ENCODE results near the gene CCNH. TPM values are rescaled to one million over a fixed set of nuclear protein-coding genes. Genes with fewer than 3 reads are reported as not detected.

CCNH gene
- total RNA-seq, 1 donor from 2014 or later = 32.6 TPM

- Mint-ChIP-seq H3K27me3 (ENCODE audit: unreplicated experiment) (peaks cover 4% of the 10 kb centered on the region), H3K9me3 (ENCODE audit: unreplicated experiment) (peaks cover 7% of the 10 kb centered on the region), H3K4me3 (ENCODE audit: unreplicated experiment) (no peak overlapping the region), H3K4me1 (ENCODE audit: unreplicated experiment) (no peaks in the 10 kb centered on the region), H3K27ac (ENCODE audit: unreplicated experiment) (no peak overlapping the region), H3K36me3 (ENCODE audit: unreplicated experiment) (no peaks in the 10 kb centered on the region)
- DNase-seq (ENCODE audit: extremely low spot score, unreplicated experiment) = no peak
- TF ChIP-seq, protein P1, sequence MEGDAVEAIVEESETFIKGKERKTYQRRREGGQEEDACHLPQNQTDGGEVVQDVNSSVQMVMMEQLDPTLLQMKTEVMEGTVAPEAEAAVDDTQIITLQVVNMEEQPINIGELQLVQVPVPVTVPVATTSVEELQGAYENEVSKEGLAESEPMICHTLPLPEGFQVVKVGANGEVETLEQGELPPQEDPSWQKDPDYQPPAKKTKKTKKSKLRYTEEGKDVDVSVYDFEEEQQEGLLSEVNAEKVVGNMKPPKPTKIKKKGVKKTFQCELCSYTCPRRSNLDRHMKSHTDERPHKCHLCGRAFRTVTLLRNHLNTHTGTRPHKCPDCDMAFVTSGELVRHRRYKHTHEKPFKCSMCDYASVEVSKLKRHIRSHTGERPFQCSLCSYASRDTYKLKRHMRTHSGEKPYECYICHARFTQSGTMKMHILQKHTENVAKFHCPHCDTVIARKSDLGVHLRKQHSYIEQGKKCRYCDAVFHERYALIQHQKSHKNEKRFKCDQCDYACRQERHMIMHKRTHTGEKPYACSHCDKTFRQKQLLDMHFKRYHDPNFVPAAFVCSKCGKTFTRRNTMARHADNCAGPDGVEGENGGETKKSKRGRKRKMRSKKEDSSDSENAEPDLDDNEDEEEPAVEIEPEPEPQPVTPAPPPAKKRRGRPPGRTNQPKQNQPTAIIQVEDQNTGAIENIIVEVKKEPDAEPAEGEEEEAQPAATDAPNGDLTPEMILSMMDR (IDR thresholded peaks at IDR 0.05) = no peak
Observed at GRCh38 chr5:87438231-87438630, 25.5 kb upstream of the CCNH start.

DNA sequence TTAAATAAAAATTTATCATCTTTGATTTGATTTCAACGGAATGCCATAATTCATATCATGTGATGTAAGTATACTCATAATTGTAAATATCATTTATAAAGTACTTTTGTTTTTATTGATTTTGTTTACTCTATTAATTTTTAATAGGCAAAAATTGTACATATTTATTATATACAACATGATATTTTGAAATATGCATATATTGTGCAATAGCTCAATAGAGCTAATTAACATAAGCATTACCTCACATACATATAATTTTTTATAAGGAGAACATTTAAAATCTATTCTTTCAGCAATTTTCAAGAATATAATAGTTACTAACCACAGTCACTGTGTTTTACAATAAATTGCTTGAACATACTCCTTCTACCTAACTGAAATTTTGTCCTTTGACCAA is 25.0 kb upstream of the CCNH start:
- Mint-ChIP-seq H3K36me3 (ENCODE audit: unreplicated experiment) (no peaks in the 10 kb centered on the region), H3K4me1 (ENCODE audit: unreplicated experiment) (no peaks in the 10 kb centered on the region), H3K27ac (ENCODE audit: unreplicated experiment) (no peak overlapping the region), H3K9me3 (ENCODE audit: unreplicated experiment) (peaks cover 7% of the 10 kb centered on the region), H3K27me3 (ENCODE audit: unreplicated experiment) (peaks cover 5% of the 10 kb centered on the region), H3K4me3 (ENCODE audit: unreplicated experiment) (no peak overlapping the region)
- DNase-seq (ENCODE audit: extremely low spot score, unreplicated experiment) = no peak
- TF ChIP-seq, protein P1 (IDR thresholded peaks at IDR 0.05) = no peak

GRCh38 chr5:87435144-87435694 is 22.5 kb upstream of the CCNH start:
- H3K4me3 Mint-ChIP-seq (ENCODE audit: unreplicated experiment) = no peak overlapping the region
- DNase-seq (ENCODE audit: extremely low spot score, unreplicated experiment) = no peak
- peaks cover 7% of the 10 kb centered on the region for H3K9me3 Mint-ChIP-seq (ENCODE audit: unreplicated experiment)
- TF ChIP-seq, protein P1 (IDR thresholded peaks at IDR 0.05) = no peak
- no peak overlapping the region for H3K27ac Mint-ChIP-seq (ENCODE audit: unreplicated experiment)
- H3K27me3 Mint-ChIP-seq (ENCODE audit: unreplicated experiment) = peaks cover 20% of the 10 kb centered on the region
- no peaks in the 10 kb centered on the region for H3K4me1 Mint-ChIP-seq (ENCODE audit: unreplicated experiment)
- H3K36me3 Mint-ChIP-seq (ENCODE audit: unreplicated experiment) = no peaks in the 10 kb centered on the region

DNA sequence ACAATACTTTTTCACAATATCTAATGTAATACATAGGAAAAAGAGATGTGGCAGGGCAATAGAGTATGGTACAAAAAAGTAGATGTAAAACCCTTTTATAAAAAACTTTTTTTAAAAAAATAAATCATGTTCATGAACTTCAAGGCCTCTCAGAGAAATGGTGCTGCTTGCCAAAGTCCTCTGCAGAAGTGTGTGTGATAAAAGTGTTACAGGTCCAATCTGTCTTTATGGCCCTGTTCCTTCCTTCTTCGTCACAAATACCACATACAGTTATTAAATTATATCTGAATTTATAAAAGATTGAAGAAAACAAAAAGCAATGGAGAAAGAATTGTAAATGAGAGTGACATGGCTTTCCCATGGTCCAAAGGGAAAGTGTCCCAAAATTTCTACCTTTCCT is 21.7 kb upstream of the CCNH start:
- Mint-ChIP-seq H3K9me3 (ENCODE audit: unreplicated experiment) (peaks cover 1% of the 10 kb centered on the region), H3K36me3 (ENCODE audit: unreplicated experiment) (no peaks in the 10 kb centered on the region), H3K4me1 (ENCODE audit: unreplicated experiment) (no peaks in the 10 kb centered on the region), H3K4me3 (ENCODE audit: unreplicated experiment) (no peak overlapping the region), H3K27me3 (ENCODE audit: unreplicated experiment) (peaks cover 21% of the 10 kb centered on the region), H3K27ac (ENCODE audit: unreplicated experiment) (no peak overlapping the region)
- DNase-seq (ENCODE audit: extremely low spot score, unreplicated experiment) = no peak
- TF ChIP-seq, protein P1 (IDR thresholded peaks at IDR 0.05) = no peak

DNA sequence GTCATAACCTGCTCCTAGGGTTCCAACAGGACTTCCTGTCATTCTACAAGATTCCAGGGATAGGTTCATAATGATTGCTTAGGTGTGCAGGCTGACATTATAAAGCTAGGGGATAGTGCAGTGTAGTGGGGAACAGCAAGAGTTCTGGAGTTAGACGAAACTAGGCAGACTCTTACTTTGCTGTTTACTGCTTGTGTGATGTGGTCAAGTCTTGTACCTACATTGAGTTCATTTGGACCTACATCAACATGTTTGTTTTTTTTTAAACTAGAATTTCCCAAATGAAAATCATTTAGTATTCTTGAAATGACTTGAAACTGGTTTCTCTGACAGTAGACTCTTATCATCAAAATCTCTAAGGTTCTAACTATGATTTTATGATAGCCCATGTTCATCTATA is 21.2 kb upstream of the CCNH start:
- no peak overlapping the region for H3K27ac Mint-ChIP-seq (ENCODE audit: unreplicated experiment)

More for the DNA sequence above, 21.2 kb upstream of the CCNH start:
- H3K27me3 Mint-ChIP-seq (ENCODE audit: unreplicated experiment) = peaks cover 23% of the 10 kb centered on the region
- H3K36me3 Mint-ChIP-seq (ENCODE audit: unreplicated experiment) = no peaks in the 10 kb centered on the region
- H3K4me3 Mint-ChIP-seq (ENCODE audit: unreplicated experiment) = no peak overlapping the region
- H3K9me3 Mint-ChIP-seq (ENCODE audit: unreplicated experiment) = no peaks in the 10 kb centered on the region
- TF ChIP-seq, protein P1 (IDR thresholded peaks at IDR 0.05) = no peak
- DNase-seq (ENCODE audit: extremely low spot score, unreplicated experiment) = no peak
- no peaks in the 10 kb centered on the region for H3K4me1 Mint-ChIP-seq (ENCODE audit: unreplicated experiment)

All from osteocyte (in vitro differentiated cells).